HG03025 (cell line): ENCODE results near the gene HSPBP1.
"Not testable (repeated sequence)": the region's sequence is repeated elsewhere in the genome, so short reads cannot be mapped to it uniquely, and the experiment has no call there.

ENCODE experiments used
- ATAC-seq: cut with Tn5 transposase; IDR thresholded peaks from one replicate; pipeline ENCODE4 v1.9.1; 2021; ENCODE audit warnings: mild to moderate bottlenecking, moderate library complexity; ENCODE audit not compliant: unreplicated experiment, low FRiP score

The HSPBP1 gene

DNA sequence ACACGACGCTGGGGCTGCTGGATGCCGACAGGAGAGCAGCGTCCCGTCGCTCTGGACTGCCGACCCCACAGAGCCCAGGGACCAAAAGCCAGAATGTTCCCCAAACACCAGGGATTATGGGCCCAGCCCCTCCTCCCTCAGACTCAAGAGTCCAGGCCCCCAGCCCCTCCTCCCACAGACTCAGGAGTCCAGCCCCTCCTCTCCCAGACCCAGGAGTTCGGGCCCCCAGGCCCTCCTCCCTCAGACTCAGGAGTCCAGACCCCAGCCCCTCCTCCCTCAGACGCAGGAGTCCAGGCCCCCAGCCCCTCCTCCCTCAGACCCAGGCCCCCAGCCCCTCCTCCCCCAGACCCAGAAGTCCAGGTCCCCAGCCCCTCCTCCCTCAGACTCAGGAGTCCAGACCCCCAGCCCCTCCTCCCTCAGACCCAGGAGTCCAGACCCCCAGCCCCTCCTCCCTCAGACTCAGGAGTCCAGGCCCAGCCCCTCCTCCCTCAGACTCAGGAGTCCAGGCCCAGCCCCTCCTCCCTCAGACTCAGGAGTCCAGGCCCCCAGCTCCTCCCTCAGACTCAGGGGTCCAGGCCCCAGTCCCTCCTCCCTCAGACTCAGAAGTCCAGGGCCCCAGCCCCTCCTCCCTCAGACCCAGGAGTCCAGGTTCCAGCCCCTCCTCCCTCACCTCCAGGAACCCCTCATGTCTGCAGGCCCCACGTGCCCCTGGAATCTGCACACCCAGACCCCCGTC, 55.1 kb downstream of the HSPBP1 start:
- ATAC-seq = not testable (repeated sequence)

- no peak for ATAC-seq
Observed at GRCh38 chr19:55224038-55224665, 55.8 kb downstream of the HSPBP1 start.

GRCh38 chr19:55223291-55224037, 56.4 kb downstream of the HSPBP1 start:
- ATAC-seq = no peak

- ATAC-seq = no peak
Observed at GRCh38 chr19:55220525-55220924, 59.4 kb downstream of the HSPBP1 start.

DNA sequence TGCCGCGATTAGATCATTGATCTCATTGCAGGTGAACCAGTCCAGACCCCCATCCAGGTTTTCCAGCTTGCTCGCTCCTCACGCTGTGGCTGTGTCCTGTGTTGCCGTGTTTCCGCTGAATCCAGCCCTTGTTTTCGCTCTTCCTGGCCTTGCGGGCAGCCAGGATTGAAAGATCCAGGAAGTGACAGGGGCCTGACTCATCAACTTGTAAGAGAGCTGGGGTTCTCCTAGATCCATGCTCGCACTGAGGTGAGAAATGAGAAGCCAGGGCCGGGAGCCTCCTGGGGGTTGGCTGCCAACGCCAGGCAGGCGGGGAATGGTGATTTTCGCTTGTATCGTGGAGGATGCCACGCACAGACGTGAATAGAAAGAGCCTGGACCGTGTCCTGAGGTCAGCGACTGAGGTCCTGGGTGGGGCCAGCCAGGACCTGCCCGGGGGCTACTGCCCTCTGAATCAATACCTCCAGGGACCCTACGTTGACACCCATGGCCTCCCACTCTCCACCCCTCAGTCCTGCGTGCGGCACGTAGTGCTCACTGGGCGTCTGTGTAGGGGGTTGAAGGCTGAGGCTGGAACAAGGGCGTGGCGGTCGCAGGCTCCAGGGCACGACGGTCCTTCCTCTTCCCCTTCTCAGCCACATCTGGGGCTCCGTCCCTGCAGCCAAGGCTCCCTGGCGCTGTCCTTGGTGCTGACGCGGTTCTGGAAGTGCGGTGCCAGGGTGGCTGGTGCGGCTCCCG, 63.3 kb downstream of the HSPBP1 start:
- no peak for ATAC-seq

DNA sequence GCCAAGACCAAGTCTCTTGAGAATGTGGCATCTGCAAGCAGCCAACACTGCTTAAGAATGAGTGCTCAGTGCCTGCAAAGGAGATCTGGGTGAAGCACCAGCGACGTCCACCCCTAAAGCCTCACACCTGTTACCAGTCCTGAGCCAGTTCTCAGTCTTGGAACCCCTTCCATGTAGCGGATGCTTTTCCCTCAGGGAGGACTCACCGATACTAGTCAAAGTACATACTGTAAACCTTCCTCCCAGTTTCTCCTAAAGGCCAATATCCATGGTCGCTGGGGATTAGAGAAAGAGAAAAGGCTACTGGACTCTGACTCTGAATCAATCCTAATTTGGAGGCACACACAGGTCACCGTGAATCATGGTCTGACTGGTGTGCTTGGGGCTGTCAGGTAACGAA, 66.4 kb downstream of the HSPBP1 start:
- ATAC-seq = no peak

- ATAC-seq = no peak
Observed at GRCh38 chr19:55212447-55212846, 67.5 kb downstream of the HSPBP1 start.
